Activated CD8-positive, alpha-beta T cell treated with anti-CD3 and anti-CD28 coated beads, Interleukin-2, amount 10 ng/mL, durations not matched to agents 7 days and 5 days (primary cell): ENCODE measurements around the gene STAP2. TPM values are rescaled to one million over a fixed set of nuclear protein-coding genes. Genes with fewer than 3 reads are reported as not detected.
A peak's percentile ranks its signal among the peaks of the same experiment; 100 is the strongest.
"Not testable (repeated sequence)": the region's sequence is repeated elsewhere in the genome, so short reads cannot be mapped to it uniquely, and the experiment has no call there.

ENCODE experiments used
- ATAC-seq: fragments of 150-1000 bp; cut with Tn5 transposase; one replicate; pipeline ENCODE4 v1.10.0; 2021; ENCODE audit warnings: moderate library complexity
- CTCF ChIA-PET: fragments of 350-600 bp; sonication (Branson Sonifier 250); formaldehyde crosslinking; loops from one replicate; lab custom pipeline; 2021; ENCODE audit warnings: antibody characterized with exemption; lab: Charles Lee
- POLR2A ChIA-PET: fragments of 350-600 bp; sonication (Branson Sonifier 250); formaldehyde crosslinking; loops from one replicate; lab custom pipeline; 2021; ENCODE audit warnings: antibody characterized with exemption; lab: Charles Lee
- DNase-seq: peaks from one replicate; pipeline ENCODE4 v3.0.0-alpha.2; 2020
- H3K27ac Mint-ChIP-seq: one replicate; pipeline ENCODE4 v1.8.0; 2021; ENCODE audit warnings: mild to moderate bottlenecking, mixed read lengths
- H3K27me3 Mint-ChIP-seq: one replicate; pipeline ENCODE4 v1.8.0; 2021; ENCODE audit warnings: low read depth, mixed read lengths
- H3K36me3 Mint-ChIP-seq: one replicate; pipeline ENCODE4 v1.8.0; 2021; ENCODE audit warnings: low read depth, mixed read lengths
- H3K4me1 Mint-ChIP-seq: one replicate; pipeline ENCODE4 v1.8.0; 2021; ENCODE audit warnings: low read depth, mixed read lengths
- H3K4me3 Mint-ChIP-seq: one replicate; pipeline ENCODE4 v1.8.0; 2021; ENCODE audit warnings: mild to moderate bottlenecking, mixed read lengths
- H3K9me3 Mint-ChIP-seq: one replicate; pipeline ENCODE4 v1.8.0; 2022; ENCODE audit warnings: mixed read lengths; ENCODE audit not compliant: insufficient read depth
- total RNA-seq, 2 experiments: library from RNA; stranded (reverse); gene quantifications; one replicate each; pipeline ENCODE4 v1.2.3, GENCODE V29; 2021

Gene STAP2
- total RNA-seq, 2 experiments from 2014 or later = 14.3 to 16.5 TPM

DNA sequence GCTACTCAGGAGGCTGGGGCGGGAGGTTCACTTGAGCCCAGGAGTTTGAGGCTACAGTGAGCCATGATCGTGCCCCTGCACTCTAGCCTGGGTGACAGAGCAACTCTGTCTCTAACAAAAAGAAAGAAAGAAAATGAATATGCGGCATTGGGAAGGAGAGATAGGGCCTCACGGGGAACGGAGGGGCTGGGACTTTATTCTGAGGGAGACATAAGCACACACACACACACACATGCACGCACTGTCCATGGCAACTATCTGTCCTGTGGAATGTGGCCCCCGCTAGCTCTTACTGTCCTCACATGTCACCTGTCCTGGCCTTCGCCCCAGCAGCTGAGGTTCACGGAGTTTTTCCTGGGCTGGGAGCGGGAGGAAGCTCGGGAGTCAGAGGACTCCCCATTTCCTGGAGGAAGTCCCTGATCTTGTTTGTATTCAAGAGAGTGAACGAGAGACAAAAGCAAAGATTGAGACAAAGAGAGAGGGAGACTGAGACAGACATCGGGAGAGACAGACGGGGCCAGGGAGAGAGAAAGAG, 654 bp downstream of the STAP2 start:
- DNase-seq (no peak), ATAC-seq (no peak)
- no peaks in the 10 kb centered on the region for H3K36me3 Mint-ChIP-seq
- POLR2A ChIA-PET = interaction anchor here (0.6 to 1.2 kb wide), 2 partner anchors 10 to 221 kb away, joined by 3 read pairs; no protein-coding TSS in a partner anchor
- peak overlapping the region; percentile 92 for H3K27ac Mint-ChIP-seq
- H3K4me3 Mint-ChIP-seq = peak overlapping the region; percentile 79
- H3K27me3 Mint-ChIP-seq = no peaks in the 10 kb centered on the region
- peaks cover 24% of the 10 kb centered on the region for H3K4me1 Mint-ChIP-seq
- H3K9me3 Mint-ChIP-seq = no peaks in the 10 kb centered on the region
- CTCF ChIA-PET = interaction anchor here (1.3 to 2.7 kb wide), 4 partner anchors 10 to 70 kb away, joined by 3 to 19 read pairs (median 6); no protein-coding TSS in a partner anchor

DNA sequence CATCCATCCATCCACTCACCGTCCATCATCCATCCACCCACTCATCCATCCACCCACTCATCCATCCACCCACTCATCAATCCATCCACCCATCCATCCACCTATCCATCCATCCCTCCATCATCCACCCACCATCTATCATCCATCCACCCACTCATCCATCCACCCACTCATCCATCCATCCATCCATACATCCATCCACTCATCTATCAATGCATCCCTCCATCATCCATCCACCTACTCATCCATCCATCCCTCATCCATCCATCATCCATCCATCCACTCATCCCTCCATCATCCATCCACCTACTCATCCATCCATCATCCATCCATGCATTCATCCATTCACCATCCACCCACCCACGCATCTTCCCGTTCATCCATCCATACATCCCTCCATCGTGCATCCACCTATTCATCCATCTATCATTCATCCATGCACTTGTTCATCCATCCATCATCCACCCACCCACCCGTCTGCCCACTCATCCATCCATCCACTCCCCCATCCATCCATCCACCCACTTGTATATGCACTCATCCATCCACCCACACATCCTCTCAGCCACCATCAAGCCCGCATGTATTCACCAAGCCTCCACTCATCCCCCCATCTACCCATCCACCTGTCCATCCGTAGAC, 3.6 kb downstream of the STAP2 start:
- ChIA-PET CTCF (no interaction called here), POLR2A (no interaction called here)
- Mint-ChIP-seq H3K4me1 (peaks cover 16% of the 10 kb centered on the region), H3K36me3 (no peaks in the 10 kb centered on the region), H3K27ac (no peak overlapping the region), H3K9me3 (no peaks in the 10 kb centered on the region), H3K4me3 (no peak overlapping the region), H3K27me3 (no peaks in the 10 kb centered on the region)
- no peak for ATAC-seq
- no peak for DNase-seq

DNA sequence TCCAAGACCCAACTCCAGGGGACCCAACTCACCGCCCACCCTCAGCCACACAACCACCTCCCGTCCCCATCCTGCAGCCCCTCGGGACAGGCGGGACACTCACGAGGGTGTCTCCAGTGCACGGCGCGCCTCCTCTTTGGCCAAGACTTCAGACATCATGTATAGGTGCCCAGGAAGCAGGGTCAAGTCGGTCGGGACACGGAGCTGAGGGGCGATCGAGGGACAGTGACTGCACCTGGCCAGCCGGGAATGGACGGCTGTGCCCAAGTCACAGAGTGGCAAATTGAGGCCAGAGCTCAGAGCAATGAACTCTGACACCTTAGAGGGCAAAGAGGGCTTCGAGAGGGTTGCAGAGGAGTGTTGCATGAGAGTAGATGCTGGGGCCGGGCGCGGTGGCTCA, 8.8 kb downstream of the STAP2 start:
- ChIA-PET POLR2A (interaction anchor here (2.0 kb wide), 1 partner anchor 13 kb away, joined by 9 read pairs; the partner anchor contains the start of gene MPND), CTCF (no interaction called here)
- Mint-ChIP-seq H3K36me3 (peaks cover 12% of the 10 kb centered on the region), H3K4me3 (peak overlapping the region; percentile 15), H3K4me1 (peaks cover 32% of the 10 kb centered on the region), H3K9me3 (no peaks in the 10 kb centered on the region), H3K27me3 (peaks cover 4% of the 10 kb centered on the region), H3K27ac (no peak overlapping the region)
- ATAC-seq = no peak
- no peak for DNase-seq

DNA sequence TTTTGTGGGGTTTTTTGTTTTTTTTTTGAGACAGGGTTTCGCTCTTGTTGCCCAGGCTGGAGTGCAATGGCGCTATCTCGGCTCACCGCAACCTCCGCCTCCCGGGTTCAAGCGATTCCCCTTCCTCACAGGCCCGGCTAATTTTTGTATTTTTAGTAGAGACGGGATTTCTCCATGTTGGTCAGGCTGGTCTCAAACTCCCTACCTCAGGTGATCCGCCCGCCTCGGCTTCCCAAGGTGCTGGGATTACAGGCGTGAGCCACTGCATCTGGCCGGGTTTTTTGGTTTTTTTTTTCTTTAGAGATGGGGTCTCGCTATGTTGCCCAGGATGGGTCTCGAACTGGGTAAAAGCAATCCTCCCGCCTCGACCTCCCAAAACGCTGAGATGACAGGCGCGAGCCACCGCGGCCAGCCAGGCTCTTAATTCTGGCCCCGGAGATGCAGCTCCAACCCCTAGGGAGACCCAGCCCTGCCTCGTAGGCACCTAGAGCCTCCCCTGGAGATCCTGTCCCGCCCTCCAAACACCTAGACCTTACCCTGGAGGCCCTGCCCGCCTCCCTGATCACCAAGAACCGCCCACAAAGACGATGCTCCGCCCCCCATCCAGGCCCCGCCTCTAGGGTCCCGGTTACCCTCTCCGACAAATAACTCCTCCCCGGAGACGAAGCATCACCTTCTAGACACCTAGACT, 9.5 kb downstream of the STAP2 start:
- POLR2A ChIA-PET, CTCF ChIA-PET, ATAC-seq, DNase-seq, H3K27me3 Mint-ChIP-seq, H3K9me3 Mint-ChIP-seq: not testable (repeated sequence)
- H3K36me3 Mint-ChIP-seq = peaks cover 12% of the 10 kb centered on the region
- peaks cover 32% of the 10 kb centered on the region for H3K4me1 Mint-ChIP-seq
- peak overlapping the region; percentile 82 for H3K4me3 Mint-ChIP-seq
- H3K27ac Mint-ChIP-seq = peak overlapping the region; percentile 91

DNA sequence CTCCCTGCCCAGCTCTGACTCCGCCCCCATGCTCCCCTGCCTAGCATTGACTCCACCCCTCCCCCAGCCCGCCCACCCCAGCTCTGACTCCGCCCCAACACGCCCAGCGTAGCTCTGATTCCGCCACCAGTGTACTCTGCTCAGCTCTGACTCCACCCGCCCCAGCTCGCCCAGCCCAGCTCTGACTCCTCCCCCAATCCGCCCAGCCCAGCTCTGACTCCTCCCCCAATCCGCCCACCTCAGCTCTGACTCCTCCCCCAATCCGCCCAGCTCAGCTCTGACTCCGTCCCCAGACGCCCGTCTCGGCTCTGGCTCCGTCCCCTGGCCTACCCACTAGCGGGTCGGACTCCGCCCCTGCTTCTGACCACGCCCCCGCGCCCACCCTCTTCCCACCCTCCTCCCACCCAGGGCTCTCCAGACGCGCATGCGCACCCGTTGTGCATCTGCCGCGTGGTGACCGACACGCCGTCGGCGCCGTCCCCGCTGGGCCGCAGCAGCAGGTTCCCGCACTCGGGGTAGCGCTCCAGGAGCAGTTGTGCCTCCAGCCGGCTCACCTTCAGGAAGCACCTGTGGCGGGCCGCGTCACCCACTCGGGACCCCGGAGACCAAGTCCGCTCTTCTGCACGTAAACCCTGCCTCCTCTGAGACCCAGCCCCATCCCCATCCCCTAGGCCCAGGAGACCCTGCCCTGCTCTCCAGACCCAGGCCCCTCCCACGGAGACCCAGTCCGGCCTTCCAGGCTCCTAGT, 10.2 kb downstream of the STAP2 start:
- Mint-ChIP-seq H3K27me3 (peaks cover 4% of the 10 kb centered on the region), H3K36me3 (peaks cover 12% of the 10 kb centered on the region), H3K4me3 (peak overlapping the region; percentile 82), H3K9me3 (no peaks in the 10 kb centered on the region), H3K4me1 (peaks cover 32% of the 10 kb centered on the region), H3K27ac (peak overlapping the region; percentile 91)
- CTCF ChIA-PET = interaction anchor here (0.8 to 1.4 kb wide), 5 partner anchors 10 to 81 kb away, joined by 3 to 8 read pairs (median 4); partner anchors contain the start of genes MPND, STAP2 and YJU2
- peak; percentile 89 for ATAC-seq
- POLR2A ChIA-PET = interaction anchor here (1.2 kb wide), 1 partner anchor 9 kb away, joined by 3 read pairs; no protein-coding TSS in a partner anchor
- peak; percentile 95 for DNase-seq

DNA sequence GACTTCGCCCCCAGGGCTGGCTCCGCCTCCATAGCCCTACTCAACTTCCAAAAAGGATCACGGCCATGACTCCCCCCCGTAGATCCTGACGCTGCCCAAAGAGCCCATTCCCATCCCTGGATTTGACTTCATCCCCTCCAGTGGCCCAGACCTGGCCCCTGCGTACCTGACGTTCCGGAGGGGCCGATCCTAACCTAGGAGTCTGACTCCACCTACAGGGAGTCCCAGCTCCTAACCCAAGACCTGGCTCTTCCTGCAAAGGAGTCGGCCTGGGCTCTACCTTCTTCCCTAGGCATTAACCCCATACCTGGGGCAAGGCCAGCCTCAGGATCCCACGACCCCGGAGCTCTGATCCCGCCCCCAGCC, 10.8 kb downstream of the STAP2 start:
- CTCF ChIA-PET = interaction anchor here (0.6 to 1.4 kb wide), 6 partner anchors 11 to 80 kb away, joined by 3 to 8 read pairs (median 4); partner anchors contain the start of genes MPND, STAP2 and YJU2
- H3K27me3 Mint-ChIP-seq = peaks cover 4% of the 10 kb centered on the region
- ATAC-seq = no peak
- peak overlapping the region; percentile 67 for H3K27ac Mint-ChIP-seq
- peaks cover 32% of the 10 kb centered on the region for H3K4me1 Mint-ChIP-seq
- H3K9me3 Mint-ChIP-seq = no peaks in the 10 kb centered on the region
- no peak for DNase-seq
- peak overlapping the region; percentile 53 for H3K4me3 Mint-ChIP-seq
- H3K36me3 Mint-ChIP-seq = peaks cover 12% of the 10 kb centered on the region
- POLR2A ChIA-PET = interaction anchor here (0.6 to 1.2 kb wide), 2 partner anchors 10 to 38 kb away, joined by 3 read pairs; no protein-coding TSS in a partner anchor

DNA sequence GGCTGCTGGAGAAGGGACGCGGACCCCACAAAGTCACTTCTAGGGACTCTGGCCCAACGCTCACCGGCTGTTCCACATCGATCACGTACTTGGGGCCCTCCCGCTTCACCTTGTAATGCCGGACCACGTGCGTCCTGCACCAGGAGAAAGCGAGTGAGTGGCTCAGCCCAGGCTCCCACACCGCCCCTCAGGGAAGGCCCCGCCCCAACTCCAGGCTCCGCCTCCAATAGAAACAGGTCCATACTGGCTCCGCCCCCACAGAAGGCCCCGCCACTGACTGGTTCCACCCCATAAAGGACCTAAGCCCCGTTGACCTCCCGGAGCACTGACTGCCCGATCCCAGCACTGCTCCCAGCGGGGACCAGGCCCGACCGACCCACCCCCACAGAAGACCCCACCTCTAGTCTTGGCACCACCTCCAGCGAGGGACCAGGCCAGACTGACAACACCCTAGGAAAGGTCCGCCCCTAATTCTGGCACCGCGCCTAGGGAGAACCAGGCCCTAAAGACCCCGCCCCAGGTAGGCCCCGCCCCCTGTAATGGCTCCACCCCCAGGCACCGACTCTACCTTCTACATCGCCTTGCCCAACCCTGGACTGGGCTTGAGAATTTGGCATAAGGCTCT, 11.3 kb downstream of the STAP2 start:
- Mint-ChIP-seq H3K27ac (peak overlapping the region; percentile 67), H3K36me3 (peaks cover 12% of the 10 kb centered on the region), H3K27me3 (peaks cover 4% of the 10 kb centered on the region), H3K4me1 (peaks cover 32% of the 10 kb centered on the region), H3K4me3 (peak overlapping the region; percentile 53), H3K9me3 (no peaks in the 10 kb centered on the region)
- ChIA-PET POLR2A (interaction anchor here (0.6 to 1.2 kb wide), 2 partner anchors 10 to 38 kb away, joined by 3 read pairs; no protein-coding TSS in a partner anchor), CTCF (interaction anchor here (0.6 to 1.4 kb wide), 4 partner anchors 21 to 80 kb away, joined by 3 to 4 read pairs (median 4); partner anchors contain the start of gene YJU2)
- peak; percentile 74 for DNase-seq
- peak; percentile 18 for ATAC-seq

DNA sequence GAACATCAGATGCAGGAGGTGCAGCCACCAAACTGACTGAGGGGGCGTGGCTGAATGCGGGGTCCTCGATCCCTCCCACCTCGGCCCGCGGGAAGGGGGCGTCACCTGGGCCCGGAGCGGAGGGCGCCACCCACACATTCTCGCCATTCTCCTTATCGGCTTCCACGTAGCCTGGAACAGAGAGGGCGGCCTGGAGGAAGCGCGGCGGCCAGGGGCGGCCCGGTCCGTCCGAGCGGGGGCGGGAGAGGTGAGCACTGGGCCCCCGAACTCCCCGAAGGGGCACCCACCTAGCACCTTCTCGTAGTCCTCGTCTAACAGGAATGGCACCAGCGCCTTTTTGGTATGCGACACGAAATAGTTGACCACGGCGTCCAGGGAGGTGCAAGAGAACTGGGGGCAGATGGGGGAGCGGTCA, 11.8 kb downstream of the STAP2 start:
- peaks cover 32% of the 10 kb centered on the region for H3K4me1 Mint-ChIP-seq
- H3K27me3 Mint-ChIP-seq = peaks cover 4% of the 10 kb centered on the region
- H3K27ac Mint-ChIP-seq = no peak overlapping the region
- DNase-seq = no peak
- ATAC-seq = no peak
- no peaks in the 10 kb centered on the region for H3K9me3 Mint-ChIP-seq
- ChIA-PET POLR2A (no interaction called here), CTCF (no interaction called here)
- H3K4me3 Mint-ChIP-seq = peak overlapping the region; percentile 31
- H3K36me3 Mint-ChIP-seq = peaks cover 12% of the 10 kb centered on the region

DNA sequence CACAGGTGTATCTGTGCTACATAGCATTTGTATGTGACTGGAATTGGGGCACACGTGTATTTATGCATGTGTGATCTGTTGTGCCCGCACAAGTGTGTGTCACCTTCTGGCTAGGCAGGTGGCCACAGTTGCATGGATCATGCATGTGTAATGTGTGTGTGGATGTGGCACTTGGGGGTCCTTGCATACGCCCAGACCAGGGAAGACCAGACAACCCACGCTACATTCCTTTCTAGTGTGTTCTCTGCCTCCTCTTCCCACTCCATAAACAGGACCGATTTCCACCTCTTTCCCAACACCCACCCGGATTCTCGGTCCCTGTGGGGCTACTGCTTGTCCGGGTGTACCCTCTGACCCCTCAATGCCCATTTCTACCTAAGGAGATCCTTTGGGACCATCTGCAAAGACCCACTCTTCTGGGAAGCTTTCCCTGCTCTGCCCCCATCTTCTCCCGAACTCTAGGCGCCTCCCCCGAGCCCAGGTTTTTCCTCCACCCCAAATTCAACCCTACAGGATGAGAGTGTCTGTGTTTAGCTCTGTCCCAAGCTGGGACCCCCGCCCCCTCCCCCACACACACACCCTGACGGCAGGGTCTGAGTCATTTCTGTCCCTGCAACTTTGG, 12.3 kb downstream of the STAP2 start:
- ChIA-PET CTCF (interaction anchor here (2.1 kb wide), 1 partner anchor 59 kb away, joined by 6 read pairs; no protein-coding TSS in a partner anchor), POLR2A (interaction anchor here (2.0 kb wide), 1 partner anchor 16 kb away, joined by 5 read pairs; no protein-coding TSS in a partner anchor)
- H3K4me3 Mint-ChIP-seq = no peak overlapping the region
- DNase-seq = no peak
- H3K36me3 Mint-ChIP-seq = peaks cover 12% of the 10 kb centered on the region
- peaks cover 4% of the 10 kb centered on the region for H3K27me3 Mint-ChIP-seq
- no peak overlapping the region for H3K27ac Mint-ChIP-seq
- H3K4me1 Mint-ChIP-seq = peaks cover 32% of the 10 kb centered on the region
- H3K9me3 Mint-ChIP-seq = no peaks in the 10 kb centered on the region
- ATAC-seq = no peak

DNA sequence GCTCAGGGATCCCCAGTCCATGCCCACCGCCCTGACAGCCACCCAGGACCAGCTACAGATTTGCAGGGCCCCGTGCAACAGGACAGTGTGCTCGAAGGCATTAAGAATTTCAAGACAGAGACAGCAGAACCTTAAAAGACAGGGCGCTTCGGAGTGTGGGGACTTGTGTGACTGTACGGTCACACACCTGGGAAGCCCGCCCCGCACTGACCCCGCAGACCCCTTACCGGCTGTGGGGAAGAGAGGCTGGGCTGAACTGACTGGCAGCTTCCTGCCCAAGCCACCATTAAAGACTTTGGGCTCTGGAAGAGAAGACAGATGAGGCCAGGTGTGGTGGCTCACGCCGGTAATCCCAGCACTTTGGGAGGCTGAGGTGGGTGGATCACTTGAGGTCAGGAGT, 14.4 kb downstream of the STAP2 start:
- POLR2A ChIA-PET = interaction anchor here (1.0 to 2.0 kb wide), 3 partner anchors 18 to 78 kb away, joined by 3 to 5 read pairs (median 3); partner anchors contain the start of gene YJU2
- no peak for ATAC-seq

More for the DNA sequence above, 14.4 kb downstream of the STAP2 start:
- Mint-ChIP-seq H3K4me1 (peaks cover 27% of the 10 kb centered on the region), H3K27ac (no peak overlapping the region), H3K4me3 (no peak overlapping the region), H3K27me3 (peaks cover 4% of the 10 kb centered on the region), H3K9me3 (peaks cover 10% of the 10 kb centered on the region), H3K36me3 (peaks cover 18% of the 10 kb centered on the region)
- CTCF ChIA-PET = interaction anchor here (1.0 to 2.1 kb wide), 3 partner anchors 19 to 57 kb away, joined by 3 to 6 read pairs (median 4); partner anchors contain the start of gene MPND
- no peak for DNase-seq
